MCF 10A (cell line): ENCODE measurements around the gene C1QTNF12. TPM values are rescaled to one million over a fixed set of nuclear protein-coding genes. Genes with fewer than 3 reads are reported as not detected.

Experiments
- BruUV-seq: library from RNA; stranded (reverse); fragments of 400-500 nt; replicated peaks from 2 replicates; lab custom pipeline; 2021; lab: Mats Ljungman, UMichigan
- CTCF ChIA-PET: fragments of 300-600 bp; sonication (Branson Sonifier 250); formaldehyde crosslinking; extraction: SDS; loops from one replicate; lab custom pipeline; 2021; ENCODE audit warnings: antibody characterized with exemption, inconsistent platforms; lab: Yijun Ruan, JAX
- POLR2A ChIA-PET: fragments of 300-600, 350-650 bp; sonication (Branson Sonifier 250); formaldehyde crosslinking; extraction: SDS; loops from one replicate; lab custom pipeline; 2020; ENCODE audit warnings: antibody characterized with exemption, inconsistent platforms; lab: Yijun Ruan, JAX
- DNase-seq: peaks from one replicate; pipeline ENCODE4 v3.0.0-alpha.2; 2018; ENCODE audit not compliant: unreplicated experiment
- H3K27ac Mint-ChIP-seq: one replicate; pipeline ENCODE4 v1.8.0; 2022; ENCODE audit warnings: mild to moderate bottlenecking, low read depth, mixed read lengths; ENCODE audit not compliant: unreplicated experiment
- H3K27me3 Mint-ChIP-seq: one replicate; pipeline ENCODE4 v1.8.0; 2022; ENCODE audit warnings: mixed read lengths; ENCODE audit not compliant: insufficient read depth, unreplicated experiment
- H3K36me3 Mint-ChIP-seq: one replicate; pipeline ENCODE4 v1.8.0; 2022; ENCODE audit warnings: mild to moderate bottlenecking, moderate library complexity, mixed read lengths; ENCODE audit not compliant: insufficient read depth, unreplicated experiment
- H3K4me1 Mint-ChIP-seq: one replicate; pipeline ENCODE4 v1.8.0; 2022; ENCODE audit warnings: mixed read lengths; ENCODE audit not compliant: insufficient read depth, unreplicated experiment
- H3K4me3 Mint-ChIP-seq: one replicate; pipeline ENCODE4 v1.8.0; 2022; ENCODE audit warnings: mild to moderate bottlenecking, moderate library complexity, mixed read lengths; ENCODE audit not compliant: unreplicated experiment
- H3K9me3 Mint-ChIP-seq: one replicate; pipeline ENCODE4 v1.8.0; 2022; ENCODE audit warnings: mixed read lengths; ENCODE audit not compliant: unreplicated experiment
- CTCF ChIP-seq: fragments of 200-600 bp; IDR thresholded peaks from one replicate; pipeline ENCODE4 v1.8.0; 2022; ENCODE audit warnings: antibody characterized with exemption, mild to moderate bottlenecking; ENCODE audit not compliant: unreplicated experiment
- intact Hi-C: fragments of 100-400 bp; cut with micrococcal nuclease; formaldehyde crosslinking; loops from 2 replicates; pipeline ENCODE4 v1.14.1; 2022
- total RNA-seq: library from RNA; stranded (reverse); gene quantifications from 2 replicates; pipeline ENCODE4 v1.2.3, GENCODE V29; 2022

Gene C1QTNF12
- total RNA-seq, 1 experiment from 2014 or later, result 1.5 TPM

- Mint-ChIP-seq H3K27me3 (no peaks in the 10 kb centered on the region), H3K4me1 (peaks cover 17% of the 10 kb centered on the region), H3K27ac (peak overlapping the region; percentile 82), H3K36me3 (peaks cover 29% of the 10 kb centered on the region), H3K9me3 (no peaks in the 10 kb centered on the region), H3K4me3 (peak overlapping the region; percentile 83)
- intact Hi-C loops, result no loop called here
- CTCF ChIA-PET, result interaction anchor here (0.6 kb wide), 1 partner anchor 231 kb away, joined by 3 read pairs; no protein-coding TSS in a partner anchor
- no peak for DNase-seq
- no peak for TF ChIP-seq CTCF
- BruUV-seq, result no TSS peak
- POLR2A ChIA-PET, result interaction anchor here (0.6 to 1.4 kb wide), 10 partner anchors 9 to 252 kb away, joined by 3 to 8 read pairs (median 4); partner anchors contain the start of gene AURKAIP1
These were observed 26.6 kb upstream of the C1QTNF12 start for GRCh38 chr1:1273209-1273511.

GRCh38 chr1:1272341-1273208 is 26.1 kb upstream of the C1QTNF12 start:
- CTCF ChIA-PET, result interaction anchor here (0.6 kb wide), 1 partner anchor 127 kb away, joined by 3 read pairs; no protein-coding TSS in a partner anchor
- intact Hi-C loops, result no loop called here
- no peak for TF ChIP-seq CTCF
- Mint-ChIP-seq H3K9me3 (no peaks in the 10 kb centered on the region), H3K4me1 (peaks cover 17% of the 10 kb centered on the region), H3K27me3 (no peaks in the 10 kb centered on the region), H3K36me3 (peaks cover 33% of the 10 kb centered on the region), H3K27ac (peak overlapping the region; percentile 82), H3K4me3 (peak overlapping the region; percentile 83)
- DNase-seq, result peak; percentile 46
- POLR2A ChIA-PET, result interaction anchor here (0.7 to 1.4 kb wide), 7 partner anchors 8 to 193 kb away, joined by 3 to 7 read pairs (median 4); partner anchors contain the start of gene AURKAIP1
- TSS peak; percentile 38 for BruUV-seq

- no peak for TF ChIP-seq CTCF
- DNase-seq, result no peak
- peaks cover 20% of the 10 kb centered on the region for H3K4me1 Mint-ChIP-seq
- no peaks in the 10 kb centered on the region for H3K27me3 Mint-ChIP-seq
- no peaks in the 10 kb centered on the region for H3K9me3 Mint-ChIP-seq
- H3K4me3 Mint-ChIP-seq, result peak overlapping the region; percentile 83
- BruUV-seq, result no TSS peak
- H3K36me3 Mint-ChIP-seq, result peaks cover 46% of the 10 kb centered on the region
- POLR2A ChIA-PET, result interaction anchor here (1.3 to 1.5 kb wide), 2 partner anchors 11 to 14 kb away, joined by 3 to 8 read pairs; no protein-coding TSS in a partner anchor
- H3K27ac Mint-ChIP-seq, result peak overlapping the region; percentile 61
- CTCF ChIA-PET, result interaction anchor here (0.9 to 1.2 kb wide), 2 partner anchors 10 to 21 kb away, joined by 3 read pairs; partner anchors contain the start of gene SCNN1D
- intact Hi-C loops, result no loop called here
These were observed 24.3 kb upstream of the C1QTNF12 start for GRCh38 chr1:1270813-1271212.

GRCh38 chr1:1268284-1268682 is 21.8 kb upstream of the C1QTNF12 start:
- H3K36me3 Mint-ChIP-seq, result peaks cover 62% of the 10 kb centered on the region
- BruUV-seq, result no TSS peak
- ChIA-PET POLR2A (no interaction called here), CTCF (interaction anchor here (0.7 kb wide), 1 partner anchor 104 kb away, joined by 3 read pairs; no protein-coding TSS in a partner anchor)
- DNase-seq, result no peak
- peaks cover 32% of the 10 kb centered on the region for H3K4me1 Mint-ChIP-seq
- intact Hi-C loops, result no loop called here
- H3K4me3 Mint-ChIP-seq, result no peak overlapping the region
- H3K9me3 Mint-ChIP-seq, result no peaks in the 10 kb centered on the region
- no peaks in the 10 kb centered on the region for H3K27me3 Mint-ChIP-seq
- no peak for TF ChIP-seq CTCF
- no peak overlapping the region for H3K27ac Mint-ChIP-seq
